Lower leg skin (tissue), 4 donors: Measurements from ENCODE around the gene SKI. TPM values are rescaled to one million over a fixed set of nuclear protein-coding genes. Genes with fewer than 3 reads are reported as not detected.

Experiments
- DNase-seq, 2 donors: peaks; one replicate each; pipeline ENCODE4 v3.0.0-alpha.2; 2019; ENCODE audit warnings: low spot score in 2 of 2
- H3K4me3 ChIP-seq: fragments of 200-600 bp; sonication (generic); 2 replicates; pipeline ENCODE4 v1.5.1; 2017; ENCODE audit warnings: mild to moderate bottlenecking, low read depth; ENCODE audit not compliant: poor library complexity, severe bottlenecking
- CTCF ChIP-seq, 3 donors: fragments of 450-650 bp; IDR thresholded peaks; one replicate each; pipeline ENCODE4 v1.5.1; 2016; ENCODE audit warnings: antibody characterized with exemption in 3 of 3, mild to moderate bottlenecking in 3 of 3, moderate library complexity in 2 of 3
- POLR2A ChIP-seq, 2 donors: fragments of 450-650 bp; IDR thresholded peaks; one replicate each; pipeline ENCODE4 v1.6.1; 2016 to 2017; ENCODE audit warnings: antibody characterized with exemption in 2 of 2, mild to moderate bottlenecking in 1 of 2, moderate library complexity in 1 of 2
- WGBS, 2 donors: methylation state at CpG; one replicate each; pipeline ENCODE4 v1.1.5; 2018; 5-methylcytosine and 5-hydroxymethylcytosine counted together
- intact Hi-C: fragments of 100-400 bp; cut with DNase I; formaldehyde crosslinking; loops from one replicate; pipeline ENCODE4 v1.15.0; 2023; ENCODE audit warnings: low total_unique reads
- total RNA-seq, 4 donors: library from RNA; depleted of rRNA; stranded (reverse); fragments of >200 nt; gene quantifications; one replicate each; pipeline ENCODE4 v1.1.0, GENCODE V29; 2016

Gene SKI
- total RNA-seq, 4 donors from 2014 or later, result 67.3 to 80.8 (median 75.4) TPM

GRCh38 chr1:2231532-2232254 is 3.6 kb downstream of the SKI start:
- TF ChIP-seq POLR2A (IDR thresholded peaks at IDR 0.05) (no peak), CTCF (IDR thresholded peaks at IDR 0.05) (no peak)
- 11 to 15% methylated on average over 25 to 26 of the region's 26 CpGs for WGBS, 2 donors
- H3K4me3 ChIP-seq, result peak overlapping the region; percentile 27
- intact Hi-C loops, result loop anchor here (10.0 kb wide), 1 partner anchor 73 kb away; no protein-coding TSS in a partner anchor
- peak; percentile 87 to 97 for DNase-seq

GRCh38 chr1:2232255-2232915 is 4.3 kb downstream of the SKI start:
- 15 to 25% methylated on average over 16 of the region's 17 CpGs for WGBS, 2 donors
- H3K4me3 ChIP-seq, result no peak overlapping the region
- intact Hi-C loops, result loop anchor here (10.0 kb wide), 1 partner anchor 72 kb away; no protein-coding TSS in a partner anchor
- DNase-seq, result peak in 1 of 2 donors; percentile 87
- no peak for TF ChIP-seq CTCF (IDR thresholded peaks at IDR 0.05)

GRCh38 chr1:2232916-2233438 is 4.9 kb downstream of the SKI start:
- WGBS, 2 donors, result 33 to 56% methylated on average over 14 to 22 of the region's 23 CpGs
- DNase-seq, result no peak
- intact Hi-C loops, result loop anchor here (10.0 kb wide), 1 partner anchor 72 kb away; no protein-coding TSS in a partner anchor
- H3K4me3 ChIP-seq, result no peak overlapping the region
- TF ChIP-seq CTCF (IDR thresholded peaks at IDR 0.05), result no peak
- TF ChIP-seq POLR2A (IDR thresholded peaks at IDR 0.05), result no peak

GRCh38 chr1:2233468-2233867 is 5.3 kb downstream of the SKI start:
- intact Hi-C loops, result loop anchor here (10.0 kb wide), 1 partner anchor 71 kb away; no protein-coding TSS in a partner anchor
- H3K4me3 ChIP-seq, result no peak overlapping the region
- WGBS, 2 donors, result 51 to 57% methylated on average over 12 of the region's 12 CpGs
- DNase-seq, result peak in 1 of 2 donors; percentile 15
- TF ChIP-seq CTCF (IDR thresholded peaks at IDR 0.05), result no peak
- no peak for TF ChIP-seq POLR2A (IDR thresholded peaks at IDR 0.05)

- DNase-seq, result peak; percentile 92 to 98
- WGBS, 2 donors, result 13 to 15% methylated on average over 19 to 26 of the region's 27 CpGs
- H3K4me3 ChIP-seq, result no peak overlapping the region
- no peak for TF ChIP-seq CTCF (IDR thresholded peaks at IDR 0.05)
- no peak for TF ChIP-seq POLR2A (IDR thresholded peaks at IDR 0.05)
- intact Hi-C loops, result loop anchor here (10.0 kb wide), 1 partner anchor 71 kb away; no protein-coding TSS in a partner anchor
Measured at GRCh38 chr1:2233997-2234761, 6.1 kb downstream of the SKI start.
